GM18517 (cell line): ENCODE measurements around the gene CPPED1.
"Not testable (repeated sequence)": the region's sequence is repeated elsewhere in the genome, so short reads cannot be mapped to it uniquely, and the experiment has no call there.

ENCODE experiments used
- ATAC-seq: cut with Tn5 transposase; IDR thresholded peaks from one replicate; pipeline ENCODE4 v1.9.1; 2021; ENCODE audit warnings: mild to moderate bottlenecking, moderate library complexity; ENCODE audit not compliant: unreplicated experiment

CPPED1 gene

DNA sequence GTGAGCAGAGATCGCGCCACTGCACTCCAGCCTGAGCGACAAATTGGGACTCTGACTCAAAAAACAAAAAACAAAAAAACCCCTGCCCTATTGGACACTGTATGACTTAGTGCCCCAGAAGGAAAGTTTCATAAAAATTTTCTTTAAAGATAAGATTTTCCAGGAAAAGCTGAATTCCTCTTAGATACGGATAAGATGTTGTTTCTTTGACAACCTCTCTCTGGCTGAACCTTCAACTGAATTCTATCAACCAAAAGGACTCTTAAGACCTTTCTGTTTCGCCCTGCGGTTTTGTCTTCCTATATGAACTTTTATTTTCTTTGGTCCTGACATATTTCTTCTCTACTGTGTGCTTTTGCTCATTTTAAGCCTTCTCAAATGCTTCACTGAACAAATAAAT is 35.8 kb downstream of the CPPED1 start:
- no peak for ATAC-seq

DNA sequence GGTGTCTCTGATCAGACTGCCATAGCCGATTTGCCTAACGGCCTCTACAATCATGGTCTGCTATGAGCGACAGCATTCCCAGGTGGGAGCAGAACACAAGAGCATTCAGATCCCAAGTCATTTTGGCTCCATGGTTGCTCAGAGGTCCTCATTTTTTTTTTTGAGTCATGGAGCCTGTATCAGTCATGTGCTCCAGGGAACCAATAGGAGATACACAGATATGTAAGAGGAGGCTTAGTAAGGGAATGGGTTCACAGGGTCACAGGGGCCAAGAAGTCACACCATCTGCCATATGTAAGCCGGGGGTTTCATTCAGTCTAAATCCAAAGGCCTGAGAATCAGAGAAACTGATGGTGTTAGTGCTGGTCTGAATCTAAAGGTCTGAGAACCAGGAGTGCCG is 36.8 kb downstream of the CPPED1 start:
- ATAC-seq = no peak

DNA sequence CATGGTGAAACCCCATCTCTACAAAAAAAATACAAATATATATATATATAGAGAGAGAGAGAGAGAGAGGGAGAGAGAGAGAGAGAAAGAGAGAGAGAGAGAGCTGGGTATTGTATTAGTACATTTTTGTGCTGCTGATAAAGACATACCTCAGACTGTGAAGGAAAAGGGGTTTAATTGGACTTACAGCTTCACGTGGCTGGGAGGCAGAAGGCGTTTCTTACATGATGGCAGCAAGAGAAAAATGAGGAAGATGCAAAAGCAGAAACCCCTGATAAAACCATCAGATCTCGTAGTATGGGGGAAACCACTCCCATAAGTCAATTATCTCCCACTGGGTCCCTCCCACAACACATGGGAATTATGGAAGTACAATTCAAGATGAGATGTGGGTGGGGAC is 37.5 kb downstream of the CPPED1 start:
- not testable (repeated sequence) for ATAC-seq

DNA sequence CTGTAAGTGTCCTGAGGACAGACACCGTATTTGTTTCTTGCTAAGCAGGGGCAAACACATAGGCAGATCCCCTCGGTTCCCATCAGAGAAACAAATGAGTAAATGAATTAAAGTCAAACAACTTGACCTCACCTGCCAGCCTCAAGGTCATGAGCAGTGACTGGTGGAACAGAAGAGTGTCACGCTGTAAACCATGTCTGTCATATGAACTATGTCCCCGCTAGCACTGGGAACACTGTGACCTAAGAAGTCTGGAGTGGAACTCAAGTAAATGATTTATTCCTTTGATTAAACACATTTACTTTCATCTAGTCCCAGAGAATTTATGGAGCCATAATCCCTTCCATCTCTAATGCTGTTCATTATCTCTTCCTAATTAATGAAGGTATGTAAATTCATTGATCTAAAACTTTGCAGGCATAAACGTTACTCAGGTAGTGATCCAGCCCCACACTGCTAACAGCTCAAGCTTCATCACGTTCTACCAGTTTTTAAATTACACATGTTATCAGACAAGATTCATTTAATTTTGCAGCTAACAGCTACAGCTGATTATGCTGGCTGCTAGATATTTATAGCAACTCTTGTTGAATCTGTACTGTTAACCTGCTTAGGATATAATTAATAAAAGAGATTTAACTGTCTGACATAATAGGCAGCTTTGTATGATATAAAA is 38.7 kb downstream of the CPPED1 start:
- ATAC-seq = no peak

GRCh38 chr16:12763517-12763916 is 40.2 kb downstream of the CPPED1 start:
- ATAC-seq = no peak

GRCh38 chr16:12760819-12761611 is 42.7 kb downstream of the CPPED1 start:
- ATAC-seq = no peak

GRCh38 chr16:12758670-12759558 is 44.8 kb downstream of the CPPED1 start:
- ATAC-seq = no peak

- ATAC-seq = no peak
These were observed 45.5 kb downstream of the CPPED1 start for GRCh38 chr16:12758031-12758669.

GRCh38 chr16:12757546-12757945 is 46.1 kb downstream of the CPPED1 start:
- ATAC-seq = no peak

DNA sequence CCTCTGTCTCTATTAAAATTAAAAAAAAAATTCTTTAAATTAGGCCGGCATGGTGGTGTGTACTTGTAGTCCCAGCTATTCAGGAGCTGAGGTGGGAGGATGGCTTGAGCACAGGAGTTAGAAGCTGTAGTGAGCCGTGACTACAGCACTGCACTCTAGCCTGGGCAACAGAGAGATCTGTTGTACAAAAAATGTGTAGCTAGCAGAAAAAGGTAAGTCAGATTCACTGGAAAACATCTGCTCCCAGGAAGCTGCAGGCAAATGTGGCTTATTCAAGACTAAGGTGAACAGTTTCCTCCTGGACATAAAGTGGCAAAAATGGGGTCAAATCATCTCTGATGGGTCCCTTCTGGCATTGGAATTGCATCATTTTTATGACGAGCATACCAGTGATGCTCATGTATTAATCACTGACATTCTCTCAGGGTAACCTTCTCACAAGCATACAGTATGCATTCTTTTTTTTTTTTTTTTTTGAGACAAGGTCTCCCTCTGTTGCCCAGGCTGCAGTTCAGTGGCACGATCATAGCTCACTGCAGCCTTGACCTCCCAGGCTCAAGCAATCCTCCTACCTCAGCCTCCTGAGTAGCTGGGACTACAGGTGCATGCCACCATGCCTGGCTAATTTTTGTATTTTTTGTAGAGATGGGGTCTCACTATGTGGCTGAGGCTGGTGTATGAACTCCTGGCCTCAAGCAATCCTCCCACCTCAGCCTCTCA is 48.7 kb downstream of the CPPED1 start:
- ATAC-seq = no peak

DNA sequence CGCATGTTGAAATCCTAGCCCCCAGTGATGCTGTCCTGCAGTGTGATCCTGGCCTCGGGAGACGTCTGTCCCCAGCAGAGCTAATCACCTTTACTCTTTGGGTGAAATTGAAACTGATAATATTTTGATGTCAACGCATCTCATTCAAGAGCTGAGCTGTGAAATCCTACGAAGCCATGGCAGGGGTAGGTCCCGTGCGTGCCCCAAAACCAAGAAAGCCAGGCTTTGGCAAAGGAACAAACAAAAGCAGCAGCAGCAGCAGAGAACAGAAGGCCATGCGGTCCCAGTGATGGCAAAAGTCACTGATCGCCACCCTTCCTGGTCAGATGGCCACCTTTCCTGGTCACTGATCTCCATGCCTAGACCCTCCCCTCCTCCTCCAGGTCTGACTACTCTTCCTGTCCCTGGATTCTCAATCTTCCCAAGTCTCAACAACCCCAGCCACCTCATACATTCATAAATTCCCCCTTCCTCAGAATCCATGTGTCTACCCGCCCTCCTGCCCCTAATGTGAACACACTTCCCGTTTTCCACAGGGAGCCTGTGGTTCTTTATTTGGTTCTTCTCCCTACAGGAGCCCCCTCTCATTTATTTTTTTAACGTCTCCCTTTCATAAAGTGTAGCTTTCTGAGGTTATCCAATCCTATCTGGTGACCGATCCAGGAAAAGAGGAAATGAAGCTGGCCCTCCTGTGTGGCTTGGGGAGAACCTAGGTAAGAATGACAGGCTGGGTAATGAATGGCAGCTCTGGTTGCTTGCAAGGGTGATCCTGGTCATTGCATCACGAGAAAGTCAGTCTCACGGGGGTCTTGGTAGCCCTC is 50.3 kb downstream of the CPPED1 start:
- ATAC-seq = no peak

DNA sequence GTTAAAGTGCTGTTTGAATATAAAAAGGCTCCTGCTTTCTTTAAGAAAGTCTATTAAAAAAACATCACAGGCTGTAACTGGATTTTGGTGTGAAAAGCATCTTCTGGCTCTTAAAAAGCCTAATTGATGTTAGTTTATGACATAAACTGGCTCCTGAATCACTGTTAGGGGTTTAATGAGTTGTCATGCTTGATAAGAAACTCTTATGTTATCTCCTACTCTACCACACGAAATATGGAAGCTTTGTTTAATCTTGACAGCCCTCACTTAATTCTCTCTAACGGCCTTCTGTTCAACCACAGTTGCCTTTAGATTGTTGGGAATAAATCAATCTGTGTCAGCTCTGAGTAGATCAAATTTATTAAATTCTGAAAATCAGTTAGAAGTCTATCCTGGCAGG is 51.5 kb downstream of the CPPED1 start:
- ATAC-seq = no peak

GRCh38 chr16:12750554-12750918 is 53.2 kb downstream of the CPPED1 start:
- no peak for ATAC-seq

DNA sequence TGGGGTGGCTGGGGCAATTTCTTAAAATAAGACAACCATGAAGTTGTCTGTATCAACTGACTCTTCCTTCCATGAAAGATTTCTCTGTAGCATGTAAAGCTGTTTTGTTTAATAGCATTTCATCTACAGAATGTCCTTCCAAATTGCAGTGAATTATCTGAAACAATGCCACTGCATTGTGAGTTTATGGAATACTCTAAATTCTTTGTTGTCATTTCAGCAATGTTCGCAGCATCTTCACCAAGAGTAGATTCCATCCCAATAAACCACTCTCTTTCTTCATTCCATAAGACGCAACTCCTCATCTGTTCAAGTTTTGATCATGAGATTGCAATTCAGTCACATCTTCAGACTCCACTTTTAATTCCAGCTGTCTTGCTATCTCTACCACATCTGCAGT is 54.6 kb downstream of the CPPED1 start:
- no peak for ATAC-seq

DNA sequence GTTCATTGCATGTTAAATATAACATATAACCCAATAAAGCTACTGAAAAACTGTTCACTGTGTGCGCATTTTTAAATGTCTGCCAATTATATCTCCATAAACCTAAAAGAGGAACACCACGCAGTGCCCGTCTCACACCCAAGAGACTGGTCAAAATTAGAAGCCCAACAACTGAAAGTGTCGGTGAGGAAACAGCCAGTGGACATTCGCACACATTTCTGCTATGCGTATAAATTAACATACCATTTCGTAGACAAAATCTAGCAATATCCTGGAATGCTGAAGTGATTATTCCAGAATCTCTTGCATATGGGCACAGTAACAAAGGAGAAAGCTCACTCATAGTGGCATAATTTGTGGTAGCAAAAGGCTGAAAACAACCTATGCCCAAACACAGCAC is 55.9 kb downstream of the CPPED1 start:
- no peak for ATAC-seq

GRCh38 chr16:12747261-12747660 is 56.4 kb downstream of the CPPED1 start:
- ATAC-seq = no peak

GRCh38 chr16:12744860-12745259 is 58.8 kb downstream of the CPPED1 start:
- no peak for ATAC-seq

DNA sequence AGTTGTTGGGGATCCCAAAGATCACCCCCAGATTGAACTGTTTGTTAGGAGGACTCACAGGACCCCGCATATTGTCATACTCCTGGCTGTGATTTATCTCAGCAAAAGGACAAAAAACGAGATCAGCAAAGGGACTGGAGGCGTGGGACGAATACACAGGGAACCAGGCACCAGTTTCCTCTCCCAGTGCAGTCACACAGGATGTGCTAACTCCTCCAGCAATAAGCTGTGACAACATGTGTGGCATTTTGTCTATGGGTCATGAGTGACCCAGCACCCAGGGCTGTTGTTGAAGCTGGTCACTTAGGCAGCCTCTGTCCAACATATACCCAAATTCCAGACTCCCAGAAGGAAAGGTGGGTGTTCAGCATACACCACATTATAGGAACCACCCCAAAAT is 60.9 kb downstream of the CPPED1 start:
- ATAC-seq = no peak

- ATAC-seq = no peak
These were observed 62.6 kb downstream of the CPPED1 start for GRCh38 chr16:12740986-12741610.
